Stomach (tissue), 8 donors: ENCODE measurements around the gene KIF11. TPM values are rescaled to one million over a fixed set of nuclear protein-coding genes. Genes with fewer than 3 reads are reported as not detected.

Source experiments
- polyA plus RNA-seq, 3 donors: library from polyadenylated mRNA; stranded (reverse); fragments of 200-250 nt; gene quantifications; one replicate each; pipeline ENCODE4 v1.2.3, GENCODE V29; 2013
- small RNA-seq, 4 donors: library from RNA; depleted of rRNA; stranded (forward); fragments of <200 nt; gene quantifications; one replicate each; pipeline ENCODE3, GENCODE V24; 2016
- total RNA-seq, 5 donors: library from RNA; depleted of rRNA; stranded (reverse); fragments of >200 nt; gene quantifications; one replicate each; pipeline versions ENCODE4 v1.1.0 to v1.2.3, GENCODE V29; 2014 to 2016
- donor health status: healthy with polysubstance abuse.
- donor health status: Bipolar disorder and iron deficiency.
- donor health status: healthy.

The KIF11 gene
- total and polyA plus RNA-seq, 8 donors: 1.1 to 8.3 (median 2.5) TPM

Small RNAs within 50 kb of the gene (small RNA-seq; reads per million reads assigned to genes)
- gene RN7SL644P: 0 reads per million in 4 donors

Other genes starting within 250 kb of the KIF11 start
- gene IDE, start 19.0 kb upstream of the KIF11 start, total RNA-seq: 10 to 100 TPM in 4 of 5 donors, 1 to 10 TPM in 1; 9.3 to 62.4 (median 29.0) TPM
- gene IDE, start 19.0 kb upstream of the KIF11 start, polyA plus RNA-seq: 1 to 10 TPM; 6.9 to 8.6 (median 7.5) TPM
- 1 to 10 TPM; 1.4 to 6.8 (median 4.3) TPM for gene HHEX, start 96.8 kb downstream of the KIF11 start, total RNA-seq
- gene HHEX, start 96.8 kb downstream of the KIF11 start, polyA plus RNA-seq: 1 to 10 TPM; 3.8 to 4.7 (median 4.6) TPM